ENCODE data around the gene GYS2.

Gene GYS2

DNA sequence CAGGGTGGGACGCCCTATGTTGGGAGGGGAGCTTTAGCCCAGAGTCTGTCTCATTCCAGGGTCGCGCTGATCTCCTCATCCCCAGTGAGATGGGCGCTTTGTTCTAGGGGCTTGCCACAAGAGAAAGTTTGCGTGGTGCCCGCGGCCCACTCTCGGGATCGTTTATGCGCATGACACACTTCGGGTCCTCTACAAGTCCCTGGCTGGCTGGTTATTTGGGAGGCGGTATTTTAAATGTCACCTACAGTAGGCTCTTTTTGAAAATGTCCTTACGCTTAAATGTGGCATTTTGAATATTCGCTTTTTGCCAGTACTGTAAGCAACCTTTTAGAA, 102.5 kb downstream of the GYS2 start:
- Histone ChIP-seq H3F3A (ENCODE audit: insufficient read depth) (no peaks in the 10 kb centered on the region), H3K36me3 (ENCODE audit: low read length) (peaks cover 8% of the 10 kb centered on the region), H3K79me2 (ENCODE audit: insufficient read depth, low read length) (peaks cover 79% of the 10 kb centered on the region), H3K4me3 (ENCODE audit: insufficient read depth, low read length, poor library complexity, severe bottlenecking) (peak overlapping the region; percentile 99), H3K4me2 (ENCODE audit: low read depth, low read length, poor library complexity, severe bottlenecking) (peak overlapping the region; percentile 98), H2AFZ (ENCODE audit: low read depth, low read length, severe bottlenecking) (peak overlapping the region; percentile 96), H3K9me3 (ENCODE audit: insufficient read depth, low read length) (no peaks in the 10 kb centered on the region), H3K9ac (ENCODE audit: low read length) (peak overlapping the region; percentile 97), H3K27me3 (ENCODE audit: low read length) (no peaks in the 10 kb centered on the region), H3K9me2 (replicated peaks; ENCODE audit: insufficient read depth, low read length) (no peaks in the 10 kb centered on the region), H4K20me1 (ENCODE audit: low read depth, low read length) (peaks cover 8% of the 10 kb centered on the region), H3K27ac (ENCODE audit: low read depth, low read length) (0 out of 2 replicates have a peak overlapping the region, but pooled peaks have one; percentile 30)
- TF ChIP-seq EZH2phosphoT487 (conservative IDR thresholded peaks at IDR 0.05; ENCODE audit: low read length), result no peak
- TF ChIP-seq, protein P1, sequence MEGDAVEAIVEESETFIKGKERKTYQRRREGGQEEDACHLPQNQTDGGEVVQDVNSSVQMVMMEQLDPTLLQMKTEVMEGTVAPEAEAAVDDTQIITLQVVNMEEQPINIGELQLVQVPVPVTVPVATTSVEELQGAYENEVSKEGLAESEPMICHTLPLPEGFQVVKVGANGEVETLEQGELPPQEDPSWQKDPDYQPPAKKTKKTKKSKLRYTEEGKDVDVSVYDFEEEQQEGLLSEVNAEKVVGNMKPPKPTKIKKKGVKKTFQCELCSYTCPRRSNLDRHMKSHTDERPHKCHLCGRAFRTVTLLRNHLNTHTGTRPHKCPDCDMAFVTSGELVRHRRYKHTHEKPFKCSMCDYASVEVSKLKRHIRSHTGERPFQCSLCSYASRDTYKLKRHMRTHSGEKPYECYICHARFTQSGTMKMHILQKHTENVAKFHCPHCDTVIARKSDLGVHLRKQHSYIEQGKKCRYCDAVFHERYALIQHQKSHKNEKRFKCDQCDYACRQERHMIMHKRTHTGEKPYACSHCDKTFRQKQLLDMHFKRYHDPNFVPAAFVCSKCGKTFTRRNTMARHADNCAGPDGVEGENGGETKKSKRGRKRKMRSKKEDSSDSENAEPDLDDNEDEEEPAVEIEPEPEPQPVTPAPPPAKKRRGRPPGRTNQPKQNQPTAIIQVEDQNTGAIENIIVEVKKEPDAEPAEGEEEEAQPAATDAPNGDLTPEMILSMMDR (IDR thresholded peaks at IDR 0.05; ENCODE audit: insufficient read depth, low read length, poor library complexity, severe bottlenecking), result no peak

DNA sequence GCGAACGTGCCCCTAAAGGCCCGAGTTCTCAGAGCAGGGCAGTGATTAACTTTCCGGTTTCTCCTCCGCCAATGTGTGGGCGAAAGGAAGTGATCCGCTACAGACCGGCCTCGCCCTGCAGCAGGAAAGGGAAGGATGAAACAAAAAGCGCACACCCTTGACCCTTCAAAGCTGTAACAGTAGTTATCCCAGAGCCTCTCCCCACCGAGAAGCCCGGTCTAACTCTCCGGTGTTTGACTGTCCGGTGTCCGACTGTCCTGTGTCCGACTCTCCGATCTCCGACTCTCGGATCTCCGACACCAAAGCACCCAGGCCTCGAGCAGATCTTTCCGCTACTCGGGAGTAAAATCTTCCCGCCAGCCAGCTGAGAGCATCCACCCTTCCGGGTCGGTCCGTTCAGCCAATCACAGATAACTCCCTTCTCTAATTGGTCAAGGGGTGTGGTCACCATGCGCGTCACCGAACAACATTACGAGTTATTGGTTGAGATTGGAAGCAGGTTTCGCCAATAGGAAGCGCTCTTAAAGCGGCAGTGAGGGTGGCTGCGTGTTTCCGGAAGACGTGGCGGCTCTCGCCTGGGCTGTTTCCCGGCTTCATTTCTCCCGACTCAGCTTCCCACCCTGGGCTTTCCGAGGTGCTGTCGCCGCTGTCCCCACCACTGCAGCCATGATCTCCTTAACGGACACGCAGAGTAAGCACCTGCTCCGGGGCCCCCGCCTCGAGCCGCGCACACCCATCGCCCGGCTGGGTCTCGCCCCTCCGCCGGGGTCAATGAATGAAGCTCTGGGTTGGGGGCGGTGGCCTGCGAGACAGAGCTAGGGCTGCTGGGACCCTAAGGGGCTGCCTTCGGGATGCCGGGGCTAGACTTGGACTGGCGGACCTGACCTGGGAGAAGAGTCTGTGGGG, 103.1 kb downstream of the GYS2 start, which contains the start of the genes GOLT1B and RECQL:
Gene GOLT1B (plus strand): TSS at position 532 of the 906 bp plus-strand sequence. CDS start 135 bp downstream, at position 667.
Gene RECQL (minus strand): TSS at position 378 of the 906 bp plus-strand sequence. CDS start 2,065 bp downstream, outside the sequence.
- Histone ChIP-seq H3K36me3 (ENCODE audit: low read length) (peaks cover 6% of the 10 kb centered on the region), H3K4me2 (ENCODE audit: low read depth, low read length, poor library complexity, severe bottlenecking) (peak within 1 kb of the TSS; percentile 98), H2AFZ (ENCODE audit: low read depth, low read length, severe bottlenecking) (peak within 1 kb of the TSS; percentile 96), H3K79me2 (ENCODE audit: insufficient read depth, low read length) (peaks cover 74% of the 10 kb centered on the region), H3K27me3 (ENCODE audit: low read length) (no peaks in the 10 kb centered on the region), H4K20me1 (ENCODE audit: low read depth, low read length) (peaks cover 8% of the 10 kb centered on the region), H3K27ac (ENCODE audit: low read depth, low read length) (peak within 1 kb of the TSS; percentile 69), H3K9me3 (ENCODE audit: insufficient read depth, low read length) (no peaks in the 10 kb centered on the region), H3F3A (ENCODE audit: insufficient read depth) (no peaks in the 10 kb centered on the region), H3K9me2 (replicated peaks; ENCODE audit: insufficient read depth, low read length) (no peaks in the 10 kb centered on the region), H3K4me3 (ENCODE audit: insufficient read depth, low read length, poor library complexity, severe bottlenecking) (peak within 1 kb of the TSS; percentile 99), H3K9ac (ENCODE audit: low read length) (peak within 1 kb of the TSS; percentile 97)
- TF ChIP-seq EZH2phosphoT487 (conservative IDR thresholded peaks at IDR 0.05; ENCODE audit: low read length), result no peak
- TF ChIP-seq, protein P1 (IDR thresholded peaks at IDR 0.05; ENCODE audit: insufficient read depth, low read length, poor library complexity, severe bottlenecking), result no peak

- H3K9ac ChIP-seq (ENCODE audit: low read length), result peak overlapping the region; percentile 97
- peak overlapping the region; percentile 95 for H3K4me2 ChIP-seq (ENCODE audit: low read depth, low read length, poor library complexity, severe bottlenecking)
- H3K9me2 ChIP-seq (replicated peaks; ENCODE audit: insufficient read depth, low read length), result no peaks in the 10 kb centered on the region
- TF ChIP-seq, protein P1 (IDR thresholded peaks at IDR 0.05; ENCODE audit: insufficient read depth, low read length, poor library complexity, severe bottlenecking), result no peak
- TF ChIP-seq EZH2phosphoT487 (conservative IDR thresholded peaks at IDR 0.05; ENCODE audit: low read length), result no peak
- H2AFZ ChIP-seq (ENCODE audit: low read depth, low read length, severe bottlenecking), result peak overlapping the region; percentile 96
- no peaks in the 10 kb centered on the region for H3F3A ChIP-seq (ENCODE audit: insufficient read depth)
- H3K79me2 ChIP-seq (ENCODE audit: insufficient read depth, low read length), result peaks cover 67% of the 10 kb centered on the region
- no peaks in the 10 kb centered on the region for H3K9me3 ChIP-seq (ENCODE audit: insufficient read depth, low read length)
- H3K27ac ChIP-seq (ENCODE audit: low read depth, low read length), result peak overlapping the region; percentile 69
- peaks cover 4% of the 10 kb centered on the region for H4K20me1 ChIP-seq (ENCODE audit: low read depth, low read length)
- peaks cover 12% of the 10 kb centered on the region for H3K36me3 ChIP-seq (ENCODE audit: low read length)
- H3K4me3 ChIP-seq (ENCODE audit: insufficient read depth, low read length, poor library complexity, severe bottlenecking), result peak overlapping the region; percentile 99
- H3K27me3 ChIP-seq (ENCODE audit: low read length), result no peaks in the 10 kb centered on the region
Observed at GRCh38 chr12:21500786-21501257, 103.8 kb downstream of the GYS2 start.

All from SU-DHL-6 (cell line).